ENCODE data around the gene UBR4. TPM values are rescaled to one million over a fixed set of nuclear protein-coding genes. Genes with fewer than 3 reads are reported as not detected.

UBR4 gene
- polyA plus RNA-seq, 1 of the 3 experiments (the other 2 are of a cell fraction) = 68.7 TPM

DNA sequence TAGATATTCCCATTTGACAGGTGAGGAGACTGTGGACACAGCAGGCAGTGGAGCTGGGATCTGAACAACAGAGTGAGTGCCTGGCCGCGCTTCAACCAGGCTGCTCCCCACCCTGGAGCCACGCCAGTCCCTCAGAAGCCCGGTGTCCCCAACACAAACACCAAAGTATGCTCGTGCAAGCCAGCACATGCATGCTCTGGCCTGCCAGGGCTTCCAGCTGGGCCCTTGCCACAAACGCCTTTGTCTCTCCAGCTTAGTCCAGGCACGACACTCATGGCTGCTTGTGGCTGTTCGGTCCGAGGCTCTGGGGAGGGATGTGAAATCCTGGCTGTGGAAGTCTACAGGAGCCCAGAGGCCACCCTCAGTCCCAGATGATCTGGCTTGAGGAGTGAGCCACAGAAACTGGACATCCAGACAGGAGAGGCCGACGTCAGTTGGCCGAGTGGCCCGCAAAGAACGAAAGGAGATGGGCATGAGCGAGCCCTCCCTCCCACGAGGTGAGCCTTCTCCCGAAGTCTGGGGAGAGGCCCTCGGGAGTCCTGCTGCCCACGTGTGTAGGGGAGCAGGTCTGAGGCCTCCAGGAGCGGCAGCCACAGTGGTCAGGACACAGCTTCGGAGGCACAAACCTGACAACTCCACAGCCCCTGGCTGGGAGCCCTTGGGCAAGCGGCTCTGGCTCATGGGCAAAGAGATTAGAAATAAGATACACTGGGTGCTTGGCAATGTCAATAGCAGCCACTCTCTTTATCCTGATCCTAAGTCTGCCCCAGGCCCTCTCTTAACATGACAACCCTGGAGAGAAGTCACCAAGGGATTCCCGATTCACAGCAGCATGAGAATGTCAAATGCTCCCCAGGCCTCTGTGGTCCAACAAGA lies 136.5 kb downstream of the UBR4 start:
- CTCF ChIA-PET = interaction anchor here (3.2 to 8.0 kb wide), 3 partner anchors 160 to 166 kb away, joined by 21 to 44 read pairs (median 34); no protein-coding TSS in a partner anchor
- Histone ChIP-seq H3K9me3 (no peaks in the 10 kb centered on the region), H3F3A (replicated peaks; ENCODE audit: insufficient read depth) (no peaks in the 10 kb centered on the region), H3K27ac (ENCODE audit: low read depth in 2 of 2, low read length in 1 of 2) (no peak overlapping the region; a peak in 1 of 4 replicates), H3K9ac (no peak overlapping the region), H3K36me3 (replicated peaks in 1 of 2; ENCODE audit: control insufficient read depth in 1 of 2, insufficient read depth in 2 of 2, low read length in 1 of 2) (peaks cover 22 to 55% of the 10 kb centered on the region in 2 experiments), H4K20me1 (ENCODE audit: insufficient read depth) (no peaks in the 10 kb centered on the region), H3K4me3 (ENCODE audit: low read depth in 2 of 2, low read length in 1 of 2) (no peak overlapping the region), H3K9me2 (no peaks in the 10 kb centered on the region), H3K79me2 (ENCODE audit: insufficient read depth) (no peaks in the 10 kb centered on the region), H3K4me1 (ENCODE audit: control insufficient read depth in 1 of 2, insufficient read depth in 2 of 2, low read depth in 1 of 2, low read length in 1 of 2) (peaks cover 0 to 20% of the 10 kb centered on the region in 2 experiments; a peak in 1 of 4 replicates), H3K27me3 (ENCODE audit: insufficient read depth) (no peaks in the 10 kb centered on the region), H3K4me2 (no peak overlapping the region), H2AFZ (ENCODE audit: low read depth) (no peak overlapping the region)
- no peak for DNase-seq
- POLR2A ChIA-PET = no interaction called here
- TF ChIP-seq RCOR1 (IDR thresholded peaks at IDR 0.05; ENCODE audit: low read length) (no peak), SIN3A (IDR thresholded peaks at IDR 0.05; ENCODE audit: borderline replicate concordance, low read depth, low read length) (no peak), MXI1 (IDR thresholded peaks at IDR 0.05; ENCODE audit: low read depth, low read length) (no peak), TEAD4 (IDR thresholded peaks at IDR 0.05; ENCODE audit: borderline replicate concordance, insufficient read depth) (no peak), GATA2 (CRISPR knock-in tag; IDR thresholded peaks at IDR 0.05) (no peak), EZH2phosphoT487 (IDR thresholded peaks at IDR 0.05; ENCODE audit: borderline replicate concordance, low read depth) (no peak), EP300 (IDR thresholded peaks at IDR 0.05; ENCODE audit: borderline replicate concordance in 1 of 2, low read depth in 1 of 2, low read length in 1 of 2) (no peak), NFIC (IDR thresholded peaks at IDR 0.05; ENCODE audit: borderline replicate concordance) (no peak), RAD21 (IDR thresholded peaks at IDR 0.05; ENCODE audit: low read length) (no peak)
- TF ChIP-seq, protein P1, sequence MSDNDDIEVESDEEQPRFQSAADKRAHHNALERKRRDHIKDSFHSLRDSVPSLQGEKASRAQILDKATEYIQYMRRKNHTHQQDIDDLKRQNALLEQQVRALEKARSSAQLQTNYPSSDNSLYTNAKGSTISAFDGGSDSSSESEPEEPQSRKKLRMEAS (IDR thresholded peaks at IDR 0.05; ENCODE audit: low read depth) = no peak
- TF ChIP-seq, protein P2, sequence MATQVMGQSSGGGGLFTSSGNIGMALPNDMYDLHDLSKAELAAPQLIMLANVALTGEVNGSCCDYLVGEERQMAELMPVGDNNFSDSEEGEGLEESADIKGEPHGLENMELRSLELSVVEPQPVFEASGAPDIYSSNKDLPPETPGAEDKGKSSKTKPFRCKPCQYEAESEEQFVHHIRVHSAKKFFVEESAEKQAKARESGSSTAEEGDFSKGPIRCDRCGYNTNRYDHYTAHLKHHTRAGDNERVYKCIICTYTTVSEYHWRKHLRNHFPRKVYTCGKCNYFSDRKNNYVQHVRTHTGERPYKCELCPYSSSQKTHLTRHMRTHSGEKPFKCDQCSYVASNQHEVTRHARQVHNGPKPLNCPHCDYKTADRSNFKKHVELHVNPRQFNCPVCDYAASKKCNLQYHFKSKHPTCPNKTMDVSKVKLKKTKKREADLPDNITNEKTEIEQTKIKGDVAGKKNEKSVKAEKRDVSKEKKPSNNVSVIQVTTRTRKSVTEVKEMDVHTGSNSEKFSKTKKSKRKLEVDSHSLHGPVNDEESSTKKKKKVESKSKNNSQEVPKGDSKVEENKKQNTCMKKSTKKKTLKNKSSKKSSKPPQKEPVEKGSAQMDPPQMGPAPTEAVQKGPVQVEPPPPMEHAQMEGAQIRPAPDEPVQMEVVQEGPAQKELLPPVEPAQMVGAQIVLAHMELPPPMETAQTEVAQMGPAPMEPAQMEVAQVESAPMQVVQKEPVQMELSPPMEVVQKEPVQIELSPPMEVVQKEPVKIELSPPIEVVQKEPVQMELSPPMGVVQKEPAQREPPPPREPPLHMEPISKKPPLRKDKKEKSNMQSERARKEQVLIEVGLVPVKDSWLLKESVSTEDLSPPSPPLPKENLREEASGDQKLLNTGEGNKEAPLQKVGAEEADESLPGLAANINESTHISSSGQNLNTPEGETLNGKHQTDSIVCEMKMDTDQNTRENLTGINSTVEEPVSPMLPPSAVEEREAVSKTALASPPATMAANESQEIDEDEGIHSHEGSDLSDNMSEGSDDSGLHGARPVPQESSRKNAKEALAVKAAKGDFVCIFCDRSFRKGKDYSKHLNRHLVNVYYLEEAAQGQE (IDR thresholded peaks at IDR 0.05; ENCODE audit: low read depth, low read length) = no peak
- WGBS (ENCODE audit: low lambda C conversion rate) = 95% methylated on average over 17 of the region's 23 CpGs
